Calu3 (cell line): ENCODE data around the gene ELMO1. TPM values are rescaled to one million over a fixed set of nuclear protein-coding genes. Genes with fewer than 3 reads are reported as not detected.

Source experiments
- BruUV-seq: library from RNA; stranded (reverse); fragments of 400-500 nt; replicated peaks from 2 replicates; lab custom pipeline; 2021; lab: Mats Ljungman, UMichigan
- CTCF ChIA-PET: fragments of 300-600 bp; sonication (Branson Sonifier 250); formaldehyde crosslinking; loops from one replicate; lab custom pipeline; 2022; ENCODE audit warnings: antibody characterized with exemption; lab: Charles Lee
- DNase-seq: peaks from one replicate; pipeline ENCODE4 v3.0.0; 2022
- H3K27ac Mint-ChIP-seq: one replicate; pipeline ENCODE4 v1.8.0; 2022; ENCODE audit warnings: mixed read lengths; ENCODE audit not compliant: unreplicated experiment
- H3K27me3 Mint-ChIP-seq: one replicate; pipeline ENCODE4 v1.8.0; 2022; ENCODE audit warnings: mixed read lengths; ENCODE audit not compliant: unreplicated experiment
- H3K36me3 Mint-ChIP-seq: one replicate; pipeline ENCODE4 v1.8.0; 2022; ENCODE audit warnings: mild to moderate bottlenecking, moderate library complexity, mixed read lengths; ENCODE audit not compliant: insufficient read depth, unreplicated experiment
- H3K4me1 Mint-ChIP-seq: one replicate; pipeline ENCODE4 v1.8.0; 2022; ENCODE audit warnings: mild to moderate bottlenecking, low read depth, mixed read lengths; ENCODE audit not compliant: unreplicated experiment
- H3K4me3 Mint-ChIP-seq: one replicate; pipeline ENCODE4 v1.8.0; 2022; ENCODE audit warnings: mild to moderate bottlenecking, low read depth, moderate library complexity, mixed read lengths; ENCODE audit not compliant: unreplicated experiment
- H3K9me3 Mint-ChIP-seq: one replicate; pipeline ENCODE4 v1.8.0; 2022; ENCODE audit warnings: low read depth, mixed read lengths; ENCODE audit not compliant: unreplicated experiment
- CTCF ChIP-seq: fragments of 200-600 bp; IDR thresholded peaks from one replicate; pipeline ENCODE4 v1.8.0; 2022; ENCODE audit warnings: antibody characterized with exemption; ENCODE audit not compliant: unreplicated experiment
- intact Hi-C: fragments of 100-400 bp; cut with micrococcal nuclease; formaldehyde crosslinking; loops from one replicate; pipeline ENCODE4 v1.10.0; 2022; ENCODE audit not compliant: unreplicated experiment
- total RNA-seq: library from RNA; stranded (reverse); gene quantifications from 2 replicates; pipeline ENCODE4 v1.2.3, GENCODE V29; 2022

Gene ELMO1
- total RNA-seq, 1 experiment from 2014 or later = not detected

- Mint-ChIP-seq H3K4me3 (no peak overlapping the region), H3K27ac (no peak overlapping the region), H3K27me3 (peaks cover 9% of the 10 kb centered on the region), H3K4me1 (no peaks in the 10 kb centered on the region), H3K36me3 (no peaks in the 10 kb centered on the region), H3K9me3 (peaks cover 4% of the 10 kb centered on the region)
- intact Hi-C loops = no loop called here
- no TSS peak for BruUV-seq
- no peak for TF ChIP-seq CTCF
- DNase-seq = no peak
- CTCF ChIA-PET = no interaction called here
Measured at GRCh38 chr7:37119296-37119860, 329.3 kb downstream of the ELMO1 start.

GRCh38 chr7:37118004-37118403 lies 330.7 kb downstream of the ELMO1 start:
- CTCF ChIA-PET = no interaction called here
- peaks cover 8% of the 10 kb centered on the region for H3K9me3 Mint-ChIP-seq
- intact Hi-C loops = no loop called here
- no peaks in the 10 kb centered on the region for H3K36me3 Mint-ChIP-seq
- H3K27ac Mint-ChIP-seq = no peak overlapping the region
- no TSS peak for BruUV-seq
- H3K4me1 Mint-ChIP-seq = no peaks in the 10 kb centered on the region
- H3K27me3 Mint-ChIP-seq = peaks cover 9% of the 10 kb centered on the region
- no peak for DNase-seq
- no peak for TF ChIP-seq CTCF
- no peak overlapping the region for H3K4me3 Mint-ChIP-seq

GRCh38 chr7:37117292-37117691 lies 331.4 kb downstream of the ELMO1 start:
- Mint-ChIP-seq H3K4me3 (no peak overlapping the region), H3K27ac (no peak overlapping the region), H3K4me1 (no peaks in the 10 kb centered on the region), H3K27me3 (peaks cover 9% of the 10 kb centered on the region), H3K36me3 (no peaks in the 10 kb centered on the region), H3K9me3 (peaks cover 6% of the 10 kb centered on the region)
- BruUV-seq = no TSS peak
- CTCF ChIA-PET = interaction anchor here (1.9 kb wide), 1 partner anchor 65 kb away, joined by 3 read pairs; no protein-coding TSS in a partner anchor
- no peak for TF ChIP-seq CTCF
- DNase-seq = no peak
- intact Hi-C loops = no loop called here

GRCh38 chr7:37116093-37116701 lies 332.5 kb downstream of the ELMO1 start:
- Mint-ChIP-seq H3K27ac (no peak overlapping the region), H3K36me3 (no peaks in the 10 kb centered on the region), H3K9me3 (peaks cover 6% of the 10 kb centered on the region), H3K4me1 (no peaks in the 10 kb centered on the region), H3K4me3 (no peak overlapping the region), H3K27me3 (peaks cover 9% of the 10 kb centered on the region)
- TF ChIP-seq CTCF = no peak
- CTCF ChIA-PET = interaction anchor here (0.6 to 1.9 kb wide), 2 partner anchors 66 to 269 kb away, joined by 3 read pairs; no protein-coding TSS in a partner anchor
- BruUV-seq = no TSS peak
- no peak for DNase-seq
- intact Hi-C loops = no loop called here
